NCI-H510A treated with DMSO at 0.1 percent for 48 hours (cell line): ENCODE results near the gene PTPRJ.

Source experiments
- DNase-seq: peaks from one replicate; lab custom pipeline; 2025; lab: John Stamatoyannopoulos, UW

The PTPRJ gene

GRCh38 chr11:48066881-48067800, 86.8 kb downstream of the PTPRJ start:
- no peak for DNase-seq

GRCh38 chr11:48073031-48073861, 92.9 kb downstream of the PTPRJ start:
- no peak for DNase-seq

- DNase-seq = no peak
Observed at GRCh38 chr11:48074425-48075181, 94.2 kb downstream of the PTPRJ start.

- DNase-seq = no peak
Observed at GRCh38 chr11:48075637-48076036, 95.3 kb downstream of the PTPRJ start.

GRCh38 chr11:48077251-48077650, 96.9 kb downstream of the PTPRJ start:
- no peak for DNase-seq

- DNase-seq = no peak
Observed at GRCh38 chr11:48078689-48079088, 98.3 kb downstream of the PTPRJ start.

GRCh38 chr11:48079596-48079995, 99.2 kb downstream of the PTPRJ start:
- no peak for DNase-seq

- DNase-seq = no peak
Observed at GRCh38 chr11:48080301-48080861, 100.0 kb downstream of the PTPRJ start.

- no peak for DNase-seq
Observed at GRCh38 chr11:48081151-48082010, 101.0 kb downstream of the PTPRJ start.

- DNase-seq = no peak
Observed at GRCh38 chr11:48082771-48083170, 102.4 kb downstream of the PTPRJ start.

- no peak for DNase-seq
Observed at GRCh38 chr11:48083421-48083820, 103.1 kb downstream of the PTPRJ start.

- DNase-seq = no peak
Observed at GRCh38 chr11:48085688-48086087, 105.3 kb downstream of the PTPRJ start.

- no peak for DNase-seq
Observed at GRCh38 chr11:48087422-48087821, 107.1 kb downstream of the PTPRJ start.

- peak; percentile 69 for DNase-seq
Observed at GRCh38 chr11:48087974-48088681, 107.8 kb downstream of the PTPRJ start.

- peak; percentile 65 for DNase-seq
Observed at GRCh38 chr11:48088682-48089050, 108.3 kb downstream of the PTPRJ start.

GRCh38 chr11:48090174-48090573, 109.8 kb downstream of the PTPRJ start:
- no peak for DNase-seq

- no peak for DNase-seq
Observed at GRCh38 chr11:48091426-48092102, 111.2 kb downstream of the PTPRJ start.

GRCh38 chr11:48093323-48093722, 113.0 kb downstream of the PTPRJ start:
- DNase-seq = peak; percentile 63

GRCh38 chr11:48093795-48094642, 113.7 kb downstream of the PTPRJ start:
- peak; percentile 96 for DNase-seq
